ENCODE measurements around the gene RAC2.

RAC2 gene

DNA sequence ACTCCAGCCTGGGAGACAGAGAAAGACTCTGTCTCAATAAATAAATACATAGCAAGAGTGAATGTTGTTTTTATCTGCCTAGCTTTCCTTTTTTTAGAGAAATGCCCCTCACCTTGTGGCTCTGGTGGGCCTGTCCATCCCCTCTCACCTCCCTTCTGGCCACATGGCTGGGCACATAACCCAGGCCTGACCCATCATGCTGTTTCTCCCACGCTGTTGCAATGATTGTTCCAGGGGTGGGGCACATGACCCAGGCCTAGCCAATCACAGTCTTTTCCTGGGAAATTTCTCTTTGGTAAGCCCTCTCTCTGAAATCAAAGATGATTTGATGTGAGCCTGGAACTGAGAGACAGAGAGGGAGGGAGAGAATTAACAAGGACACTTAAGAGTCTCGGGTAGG lies 32.7 kb upstream of the RAC2 start:
- DNase-seq (ENCODE audit: low read depth in 2 of 2, low spot score in 1 of 2), result no peak

DNA sequence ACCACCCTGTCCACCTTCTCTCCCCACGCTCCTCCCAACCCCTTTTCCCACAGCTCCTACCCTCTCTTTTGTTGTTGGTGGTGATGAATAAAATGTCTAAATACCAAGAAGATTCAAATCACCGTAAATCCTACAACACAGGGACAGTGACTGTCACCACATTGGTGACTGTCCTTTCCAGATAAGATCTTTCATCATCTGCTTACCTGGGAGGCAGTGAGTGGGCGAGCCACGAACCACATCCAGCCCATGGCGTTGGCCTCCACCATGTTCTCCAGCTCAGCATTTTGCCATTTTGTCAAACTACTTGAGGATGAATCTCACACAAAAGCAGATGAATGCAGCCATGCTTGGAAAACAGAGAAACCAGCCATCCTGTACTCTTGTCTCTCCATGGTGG lies 31.6 kb upstream of the RAC2 start:
- no peak for DNase-seq (ENCODE audit: low read depth in 2 of 2, low spot score in 1 of 2)

DNA sequence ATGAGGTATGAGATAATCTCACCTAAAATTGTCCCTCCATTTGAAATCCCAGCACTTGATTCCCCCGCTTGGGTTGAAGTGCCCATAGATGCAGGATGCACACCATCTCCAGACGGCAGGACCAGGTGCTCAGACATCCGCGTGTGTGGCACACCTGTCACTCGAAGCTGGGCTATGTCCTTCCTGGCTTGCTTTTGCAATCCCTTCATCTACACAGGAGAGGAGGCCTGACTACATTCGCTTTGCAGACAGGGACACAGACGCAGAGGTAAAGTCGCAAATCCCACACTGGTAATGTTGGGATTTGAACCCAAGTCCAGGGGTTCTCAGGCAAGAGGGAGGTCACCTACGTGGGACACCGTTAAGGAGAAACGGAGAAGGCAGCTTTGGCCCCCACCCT lies 31.1 kb upstream of the RAC2 start:
- DNase-seq (ENCODE audit: low read depth in 2 of 2, low spot score in 1 of 2), result no peak

DNA sequence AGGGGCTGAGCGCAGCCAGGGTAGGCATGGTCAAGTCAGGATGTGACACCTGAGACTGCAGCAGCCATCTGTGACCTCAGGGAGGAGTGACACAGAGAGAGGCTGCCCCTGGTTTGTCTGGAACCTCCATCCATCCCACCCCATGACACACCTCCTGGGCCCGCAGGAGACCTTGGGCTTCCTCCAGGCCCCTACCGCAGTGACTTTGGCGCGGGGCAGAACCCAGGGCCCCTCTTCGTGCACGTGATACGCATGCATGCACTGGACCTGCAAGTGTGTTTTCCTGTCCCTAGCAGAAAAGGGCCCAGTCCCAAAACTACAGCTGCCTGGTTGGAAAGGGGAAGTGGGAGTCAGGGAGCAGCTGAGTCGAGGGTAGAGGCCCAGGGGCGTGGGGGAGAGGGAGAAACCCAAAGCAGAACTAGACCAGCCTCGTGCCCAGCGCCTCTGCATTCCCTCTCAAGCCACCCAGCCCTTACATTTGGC lies 30.4 kb upstream of the RAC2 start:
- DNase-seq (ENCODE audit: low read depth in 2 of 2, low spot score in 1 of 2), result no peak

DNA sequence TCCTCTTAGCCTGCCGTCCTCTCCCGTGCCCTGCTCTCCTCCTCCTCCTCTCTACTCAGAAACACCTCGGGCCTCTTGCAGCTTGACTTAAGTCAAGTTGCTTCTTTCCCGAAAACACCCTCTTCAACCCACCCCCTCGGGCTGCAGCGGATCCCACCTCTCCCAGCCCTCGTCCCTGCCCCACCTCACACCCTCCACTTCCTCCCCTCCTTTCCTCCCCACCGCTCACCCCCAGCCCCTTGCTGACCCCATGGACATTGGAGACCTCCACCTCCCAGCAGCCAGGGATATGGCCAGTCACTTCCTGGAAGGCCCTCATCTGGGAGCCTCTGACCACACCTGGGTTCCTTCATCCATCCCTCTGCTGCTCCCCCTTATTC lies 29.8 kb upstream of the RAC2 start:
- DNase-seq (ENCODE audit: low read depth in 2 of 2, low spot score in 1 of 2), result no peak

DNA sequence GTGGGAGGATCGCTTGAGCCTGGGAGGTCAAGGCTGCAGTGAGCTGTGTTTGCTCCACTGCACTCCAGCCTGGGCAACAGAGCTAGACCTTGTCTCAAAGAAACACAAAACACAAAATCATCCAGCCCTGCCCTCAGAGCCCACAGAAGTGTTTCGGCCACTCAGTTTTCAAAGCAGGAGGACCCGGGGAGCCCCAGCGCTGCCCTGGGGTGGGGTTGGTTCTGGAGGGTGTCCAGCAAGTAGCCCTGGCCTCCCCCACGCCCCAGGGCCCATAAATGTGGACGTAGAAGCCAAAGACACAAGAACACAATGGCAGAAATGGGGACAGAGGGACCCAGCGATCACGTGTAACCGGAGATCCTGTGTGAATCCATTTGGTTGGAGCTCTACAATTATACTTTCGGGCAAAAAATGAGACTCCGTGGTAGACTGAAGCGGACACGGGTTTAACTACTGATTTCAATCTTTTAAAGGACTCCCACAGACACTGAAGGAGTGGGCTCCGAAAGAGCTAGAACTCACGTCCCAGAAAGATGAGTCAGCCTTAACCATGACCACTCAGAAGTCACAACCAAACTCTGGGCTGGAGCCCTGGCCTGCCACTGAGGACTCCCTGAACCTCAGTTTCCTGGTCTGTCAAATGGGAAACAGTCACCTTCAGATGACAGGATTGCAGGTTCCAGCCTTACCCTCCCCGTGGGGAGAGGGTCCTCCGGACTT lies 29.2 kb upstream of the RAC2 start:
- no peak for DNase-seq (ENCODE audit: low read depth in 2 of 2, low spot score in 1 of 2)

DNA sequence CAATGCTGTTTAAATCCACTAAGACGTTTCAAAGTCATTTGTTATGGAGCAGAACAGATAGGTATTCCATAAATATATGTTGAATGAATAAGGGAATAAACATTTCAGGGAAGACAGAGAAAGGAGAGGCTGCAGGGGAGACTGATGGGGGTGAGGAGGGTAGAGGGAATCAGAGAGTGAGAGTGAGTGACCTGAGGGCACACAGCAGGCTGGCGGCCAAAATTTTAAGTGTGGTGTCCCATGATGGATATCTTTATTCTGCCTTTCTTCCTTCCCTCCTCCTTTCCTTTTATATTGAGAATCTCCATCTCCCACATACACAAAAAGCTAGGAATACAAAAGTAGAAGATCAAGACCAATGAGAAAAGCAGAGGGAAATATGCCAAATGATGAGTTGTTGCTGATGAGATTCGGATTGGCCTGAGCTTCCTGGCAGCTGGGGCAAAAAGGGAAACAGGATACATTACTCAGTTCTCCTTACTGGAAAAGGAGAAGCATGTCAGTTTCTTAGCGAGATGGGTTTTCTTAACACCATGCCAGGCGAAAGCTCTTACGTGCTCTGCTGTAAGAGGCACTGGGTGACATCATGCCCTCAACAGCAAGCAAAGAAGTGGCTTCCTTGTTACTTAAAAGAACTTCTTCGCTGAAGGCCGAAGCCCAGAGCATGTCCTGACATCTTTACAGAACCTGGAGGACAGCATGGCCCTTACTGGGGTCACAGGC lies 27.0 kb upstream of the RAC2 start:
- DNase-seq (ENCODE audit: low read depth in 2 of 2, low spot score in 1 of 2), result no peak

DNA sequence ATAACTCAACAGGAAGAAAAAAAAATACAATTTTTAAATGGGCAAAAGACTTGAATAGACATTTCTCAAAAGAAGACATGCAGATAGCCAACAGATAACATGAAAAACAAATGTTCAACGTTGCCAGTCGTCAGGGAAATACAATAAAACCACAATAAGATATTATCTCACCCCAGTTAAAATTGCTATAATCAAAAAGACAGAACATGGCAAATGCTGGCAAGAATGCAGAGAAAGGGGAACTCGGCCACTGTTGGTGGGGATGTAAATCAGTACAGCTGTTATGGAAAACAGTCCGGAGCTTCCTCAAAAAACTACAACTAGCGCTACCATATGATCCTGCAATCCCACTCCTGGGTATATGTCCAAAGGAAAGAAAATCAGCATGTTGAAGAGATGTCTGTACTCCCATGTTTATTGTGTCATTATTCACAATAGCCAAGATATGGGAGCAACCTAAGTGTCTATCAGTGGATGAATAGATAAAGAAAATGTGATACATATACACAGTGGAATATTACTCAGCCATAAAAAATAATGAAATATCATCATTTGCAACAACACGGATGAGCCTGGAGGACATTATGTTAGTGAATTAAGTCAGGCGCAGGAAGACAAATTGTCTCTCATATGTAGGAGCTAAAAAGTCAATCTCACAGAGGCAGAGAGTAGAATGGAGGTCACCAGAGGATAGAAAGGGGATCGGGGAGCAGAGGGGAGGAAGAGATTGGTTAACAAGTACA lies 26.0 kb upstream of the RAC2 start:
- no peak for DNase-seq (ENCODE audit: low read depth in 2 of 2, low spot score in 1 of 2)

DNA sequence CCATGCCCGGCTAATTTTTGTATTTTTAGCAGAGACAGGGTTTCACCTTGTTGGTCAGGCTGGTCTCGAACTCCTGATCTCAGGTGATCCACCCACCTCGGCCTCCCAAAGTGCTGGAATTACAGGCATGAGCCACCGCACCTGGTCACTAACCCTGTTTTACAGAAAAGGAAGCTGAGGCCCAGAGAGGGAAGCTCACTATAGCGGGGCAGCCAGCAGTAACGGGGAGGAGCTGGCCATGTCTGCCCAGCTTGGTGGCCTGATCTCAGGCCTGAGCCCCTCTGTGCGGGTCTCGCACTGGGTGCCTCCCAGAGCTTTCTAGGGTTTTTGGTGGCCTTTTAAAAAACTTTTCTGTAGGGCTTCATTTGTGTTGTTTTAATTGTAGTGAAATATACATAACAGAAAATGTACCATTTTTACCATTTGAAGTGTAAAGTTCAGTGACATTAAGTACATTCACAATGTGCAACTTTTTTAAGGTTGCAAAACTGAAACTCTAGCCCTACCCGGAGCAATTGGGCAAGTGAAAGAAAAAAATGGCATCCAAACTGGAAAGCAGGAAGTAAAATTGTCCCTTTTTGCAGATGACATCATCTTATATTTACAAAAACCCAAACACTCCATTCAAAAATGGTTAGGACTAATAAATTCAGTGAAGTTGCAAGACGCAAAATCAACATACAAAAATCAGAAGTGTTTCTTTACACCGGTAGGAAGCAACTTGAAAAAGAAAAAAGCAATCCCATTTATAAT lies 23.8 kb upstream of the RAC2 start:
- no peak for DNase-seq (ENCODE audit: low read depth in 2 of 2, low spot score in 1 of 2)

DNA sequence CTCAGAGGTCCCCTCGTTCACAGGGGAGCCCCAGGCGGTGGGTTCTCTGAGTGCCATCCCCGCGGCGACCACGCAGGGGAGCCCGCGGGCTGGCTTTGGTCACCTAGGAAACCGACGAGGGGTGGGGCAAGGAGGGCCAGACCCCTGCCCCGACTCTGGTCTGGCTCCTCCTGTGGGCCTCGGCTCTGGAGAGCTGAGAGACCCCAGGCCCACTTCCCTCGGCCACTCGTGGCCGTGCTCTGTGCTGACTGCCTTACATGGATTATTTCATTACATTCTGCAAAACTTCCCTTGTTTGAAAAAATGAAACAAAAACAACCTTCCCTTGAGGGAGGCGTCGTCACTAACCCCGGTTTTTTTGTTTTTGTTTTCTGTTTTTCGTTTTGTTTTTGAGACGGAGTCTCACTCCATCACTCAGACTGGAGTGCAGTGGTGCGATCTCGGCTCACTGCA lies 23.1 kb upstream of the RAC2 start:
- peak in 1 of 2 donors; percentile 49 for DNase-seq (ENCODE audit: low read depth in 2 of 2, low spot score in 1 of 2)

DNA sequence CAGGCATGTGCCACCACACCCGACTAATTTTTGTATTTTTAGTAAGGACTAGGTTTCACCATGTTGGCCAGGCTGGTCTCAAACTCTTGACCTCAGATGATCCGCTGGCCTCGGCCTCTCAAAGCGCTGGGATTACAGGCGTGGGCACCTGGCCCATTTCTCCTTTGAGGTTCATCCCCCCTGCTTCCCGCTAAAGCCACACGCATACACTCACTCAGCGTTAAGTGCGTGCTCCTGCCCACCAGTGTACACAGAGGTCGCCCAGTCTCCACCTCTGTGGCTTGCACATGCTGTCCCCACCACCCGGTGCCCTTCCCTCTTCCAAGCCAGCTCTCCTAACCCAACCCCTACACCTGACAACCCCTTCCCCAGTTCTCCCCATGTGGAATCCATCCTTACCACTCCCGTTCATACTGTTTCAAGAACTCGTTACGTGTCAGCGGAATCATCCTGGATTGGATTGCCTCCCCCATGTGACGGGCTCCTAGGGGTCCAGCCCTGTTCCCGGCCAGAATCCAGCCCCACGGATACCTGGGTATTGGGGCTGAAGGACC lies 22.6 kb upstream of the RAC2 start:
- DNase-seq (ENCODE audit: low read depth in 2 of 2, low spot score in 1 of 2), result no peak

DNA sequence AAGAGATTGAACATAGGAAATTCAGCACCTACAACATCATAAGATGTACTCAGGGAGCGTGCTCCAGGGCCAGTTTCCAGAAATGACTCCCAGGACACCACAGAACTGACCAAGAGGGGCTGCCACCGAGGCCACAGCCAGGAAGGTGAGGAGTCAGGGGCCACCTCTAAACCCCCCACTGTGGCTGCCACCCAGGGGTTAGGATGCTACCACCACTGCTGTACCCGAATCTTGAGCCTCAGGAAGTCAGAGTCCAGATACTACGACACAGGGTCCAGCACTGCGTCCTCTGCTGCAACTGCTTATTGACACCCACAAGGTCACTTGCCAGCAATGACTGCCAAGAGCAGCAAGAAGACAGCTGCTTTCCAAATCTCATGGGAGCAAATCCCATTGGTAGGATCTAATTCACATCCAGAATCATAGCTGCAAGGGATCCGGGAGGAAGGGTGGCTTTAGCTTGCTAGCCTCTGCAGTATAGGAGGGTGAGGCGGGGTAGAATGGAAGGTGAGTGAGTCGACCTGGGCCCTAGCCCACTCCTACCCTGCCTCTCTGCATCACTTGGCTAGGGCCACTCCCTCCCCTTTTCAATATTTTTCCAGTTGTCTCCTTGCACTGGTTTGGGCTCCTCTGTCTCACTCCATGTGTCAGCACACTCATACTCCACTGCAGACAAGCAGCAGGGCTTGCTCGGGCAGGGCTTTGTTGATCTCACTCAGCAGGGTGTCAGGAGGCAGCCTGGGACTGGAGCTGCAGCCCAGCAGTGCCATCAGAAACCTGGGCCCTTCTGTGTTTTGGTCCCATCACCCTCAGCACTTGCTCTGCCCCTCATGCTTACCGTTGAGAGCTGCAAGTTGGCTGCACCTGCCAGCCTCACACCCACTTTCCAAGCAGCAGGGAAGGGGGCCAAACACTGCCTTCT lies 20.2 kb upstream of the RAC2 start:
- DNase-seq (ENCODE audit: low read depth in 2 of 2, low spot score in 1 of 2), result no peak

DNA sequence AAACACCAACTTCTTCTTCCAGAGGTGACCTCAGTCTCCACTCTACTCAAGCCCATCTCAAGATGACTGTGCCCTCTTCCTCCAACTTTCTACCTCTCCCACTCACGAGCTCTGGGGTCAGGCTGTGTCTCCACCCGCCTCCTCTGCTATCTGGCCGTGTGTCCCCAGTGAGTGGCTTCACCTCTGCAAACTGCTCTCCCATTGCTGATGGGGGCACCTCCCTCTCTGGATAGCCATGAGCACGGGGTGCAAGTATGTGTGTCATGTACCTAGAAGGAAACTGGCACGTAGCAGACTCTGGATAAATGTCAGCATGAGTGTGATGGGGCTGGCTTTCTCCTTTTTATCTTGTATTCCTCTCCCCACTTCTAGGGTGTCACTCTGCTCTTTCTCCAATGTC lies 18.3 kb upstream of the RAC2 start:
- DNase-seq (ENCODE audit: low read depth in 2 of 2, low spot score in 1 of 2), result no peak

DNA sequence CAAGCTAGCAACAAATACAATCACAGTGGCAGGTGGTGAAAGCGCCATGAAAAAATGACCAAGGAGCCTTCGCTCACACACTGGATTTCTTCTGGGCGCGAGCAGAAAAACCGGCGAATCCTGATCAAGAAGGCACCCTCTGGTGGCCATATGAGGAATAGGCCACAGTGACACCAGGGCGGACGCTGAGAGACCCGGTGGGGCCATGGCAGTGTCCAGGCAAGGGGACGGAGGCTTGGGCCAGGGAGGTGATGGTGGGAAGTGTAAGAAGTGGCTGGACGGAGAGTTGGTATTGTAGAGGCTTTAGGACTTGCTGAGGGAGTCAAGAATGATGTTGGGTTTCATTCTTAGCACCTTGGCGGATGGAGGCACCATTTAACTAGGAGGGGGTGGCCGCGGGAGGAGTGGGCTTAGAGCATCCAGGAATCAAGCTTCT lies 16.9 kb upstream of the RAC2 start:
- DNase-seq (ENCODE audit: low read depth in 2 of 2, low spot score in 1 of 2), result peak in 1 of 2 donors; percentile 45

DNA sequence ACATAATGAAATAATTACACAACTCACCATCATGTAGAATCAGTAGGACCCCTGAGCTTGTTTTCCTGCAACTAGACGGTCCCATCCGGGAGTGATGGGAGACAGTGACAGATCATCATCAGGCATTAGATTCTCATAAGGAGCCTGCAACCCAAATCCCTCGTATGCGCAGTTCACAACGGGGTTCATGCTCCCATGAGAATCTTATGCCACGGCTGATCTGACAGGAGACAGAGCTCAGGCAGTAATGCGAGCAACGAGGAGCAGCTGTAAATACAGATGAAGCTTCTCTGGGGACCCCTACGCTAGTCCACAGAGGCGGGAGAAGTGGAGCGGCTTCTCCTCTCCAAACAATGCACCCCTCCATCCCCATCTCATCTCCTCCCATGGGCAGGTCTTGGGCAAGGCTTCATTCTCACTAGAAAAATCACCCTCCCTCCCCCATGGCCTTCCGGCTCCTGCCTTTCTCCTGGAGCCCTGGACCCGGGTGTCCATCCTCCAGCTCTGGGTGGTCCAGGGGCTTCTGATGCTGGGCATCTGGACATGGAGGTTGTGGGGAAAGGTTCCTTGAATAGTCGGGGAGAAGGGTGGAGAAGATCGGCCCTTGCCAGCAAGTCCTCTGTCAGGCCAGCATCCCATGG lies 16.2 kb upstream of the RAC2 start:
- DNase-seq (ENCODE audit: low read depth in 2 of 2, low spot score in 1 of 2), result no peak

DNA sequence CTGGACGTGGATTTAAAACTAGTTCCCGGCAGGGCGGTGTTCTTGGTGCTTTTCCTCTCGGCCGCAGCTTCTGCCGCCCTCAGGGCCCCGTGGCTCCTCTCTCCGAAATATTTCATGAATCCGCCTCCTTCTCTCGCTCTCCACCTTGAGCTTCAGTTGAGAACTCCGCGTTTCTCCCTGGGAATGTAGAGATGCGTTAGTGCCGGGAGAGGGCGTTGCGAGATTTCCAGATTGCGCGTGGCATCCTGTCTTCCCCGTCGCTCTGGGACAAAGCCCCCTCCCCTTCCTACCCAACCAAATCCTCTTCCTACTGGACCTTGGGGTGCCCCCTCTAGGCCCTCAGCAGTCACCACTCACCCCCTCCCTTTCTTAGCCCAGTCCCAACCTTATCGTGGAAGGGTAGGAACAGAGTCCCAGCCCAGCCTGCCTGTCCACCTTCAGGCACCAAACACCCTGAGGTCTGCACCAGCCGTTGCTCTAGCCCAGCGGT lies 15.5 kb upstream of the RAC2 start:
- DNase-seq (ENCODE audit: low read depth in 2 of 2, low spot score in 1 of 2), result no peak

DNA sequence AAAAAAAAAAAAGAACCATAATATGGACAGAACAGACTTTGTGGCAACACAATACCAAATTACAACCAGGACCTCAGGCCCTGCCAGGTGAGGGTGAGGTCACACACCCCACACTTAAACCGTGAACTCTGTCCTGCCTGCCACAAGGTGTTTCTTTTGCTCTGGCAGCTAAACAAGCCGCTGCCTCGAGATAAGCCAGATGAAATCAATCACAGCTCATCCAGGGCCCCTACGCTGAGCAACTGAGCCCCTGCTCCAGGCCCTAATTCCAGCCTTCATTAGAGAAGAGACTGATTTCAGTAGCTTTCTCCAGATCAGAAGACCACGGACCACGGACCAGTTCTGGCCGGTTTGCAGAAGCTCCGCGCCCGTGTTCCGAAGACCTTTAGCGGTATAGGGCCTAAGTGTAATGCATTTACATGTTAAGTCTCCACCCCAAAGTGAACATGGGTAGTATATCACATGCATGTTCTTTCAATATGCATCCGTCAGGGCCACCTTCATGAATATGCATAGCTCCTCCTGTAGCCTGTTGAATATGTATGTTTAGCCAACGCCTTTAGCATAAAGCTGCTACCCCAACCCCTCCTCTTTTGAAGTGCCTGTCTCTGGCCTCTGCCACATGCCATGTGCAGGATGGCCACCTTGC lies 14.8 kb upstream of the RAC2 start:
- DNase-seq (ENCODE audit: low read depth in 2 of 2, low spot score in 1 of 2), result no peak

DNA sequence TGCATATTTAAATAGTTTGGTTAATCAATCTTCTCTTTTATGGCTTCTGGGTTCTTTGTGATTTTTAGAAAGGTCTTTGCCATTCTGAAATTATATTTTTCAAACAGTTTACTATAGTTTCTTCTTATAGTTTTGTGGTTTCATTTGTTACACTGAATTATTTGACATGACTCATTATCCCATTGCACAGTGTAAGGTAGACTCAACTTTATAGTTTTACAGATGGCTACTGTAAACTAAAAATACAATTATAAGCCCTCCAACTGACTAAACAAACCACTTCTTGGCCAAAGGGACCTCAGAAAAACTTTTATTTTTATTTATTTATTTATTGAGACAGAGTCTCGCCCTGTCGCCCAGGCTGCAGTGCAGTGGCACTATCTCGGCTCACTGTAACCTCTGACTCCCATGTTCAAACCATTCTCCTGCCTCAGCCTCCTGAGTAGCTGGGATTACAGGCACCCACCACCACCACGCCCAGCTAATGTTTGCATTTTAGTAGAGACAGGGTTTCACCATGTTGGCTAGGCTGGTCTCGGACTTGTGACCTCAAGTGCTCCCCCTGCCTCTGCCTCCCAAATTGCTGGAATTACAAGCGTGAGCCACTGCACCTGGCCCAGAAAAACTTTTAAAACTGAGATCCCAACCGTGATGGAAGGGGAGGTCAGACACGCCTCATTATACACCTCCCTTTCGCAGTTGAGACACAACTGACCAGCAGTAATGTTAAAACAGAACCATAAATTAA lies 14.1 kb upstream of the RAC2 start:
- DNase-seq (ENCODE audit: low read depth in 2 of 2, low spot score in 1 of 2), result no peak
